GM18511 (cell line): Measurements from ENCODE around the gene HAPLN1.
A peak's percentile ranks its signal among the peaks of the same experiment; 100 is the strongest.
"Not testable (repeated sequence)": the region's sequence is repeated elsewhere in the genome, so short reads cannot be mapped to it uniquely, and the experiment has no call there.

ENCODE experiments used
- ATAC-seq: cut with Tn5 transposase; IDR thresholded peaks from one replicate; pipeline ENCODE4 v1.9.1; 2021; ENCODE audit warnings: mild to moderate bottlenecking, moderate library complexity; ENCODE audit not compliant: unreplicated experiment

The HAPLN1 gene

DNA sequence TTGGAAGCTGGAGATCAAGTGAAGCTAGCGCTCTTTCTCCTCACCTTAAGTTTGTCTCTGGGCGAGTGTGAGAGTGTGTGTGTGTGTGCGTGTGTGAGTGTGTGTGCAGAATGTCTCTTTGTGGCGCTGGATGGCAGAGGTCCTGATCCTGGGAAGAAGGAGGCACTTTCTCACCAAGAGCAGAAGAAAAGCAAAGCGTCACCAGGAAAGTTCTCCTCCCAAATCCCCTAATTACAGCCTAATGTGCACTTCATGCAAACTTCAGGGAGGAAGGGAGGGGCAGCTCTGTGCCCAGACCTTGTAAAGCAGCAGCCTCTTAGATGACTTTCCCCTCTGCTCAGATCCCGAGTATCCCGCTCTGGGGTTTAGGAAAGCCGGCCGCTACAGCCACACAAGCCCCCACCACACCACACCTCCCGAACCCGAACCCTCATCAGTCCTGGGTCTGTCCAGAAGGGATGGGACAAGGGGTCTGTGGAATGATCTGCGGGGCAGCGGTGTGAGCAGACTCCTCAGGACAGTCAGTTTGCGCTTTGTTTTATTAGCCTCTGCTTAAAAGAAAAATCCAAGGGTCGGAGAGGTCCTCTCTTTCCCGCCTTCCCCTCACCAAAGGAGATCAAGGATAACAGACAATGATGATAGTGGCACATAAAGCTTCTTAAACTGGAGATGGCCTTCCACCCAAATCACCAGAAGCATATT is at the start of gene HAPLN1:
Gene HAPLN1 (minus strand): TSS at position 20 of the 702 bp plus-strand sequence. CDS start 47,332 bp downstream, outside the sequence.
- no peak for ATAC-seq

DNA sequence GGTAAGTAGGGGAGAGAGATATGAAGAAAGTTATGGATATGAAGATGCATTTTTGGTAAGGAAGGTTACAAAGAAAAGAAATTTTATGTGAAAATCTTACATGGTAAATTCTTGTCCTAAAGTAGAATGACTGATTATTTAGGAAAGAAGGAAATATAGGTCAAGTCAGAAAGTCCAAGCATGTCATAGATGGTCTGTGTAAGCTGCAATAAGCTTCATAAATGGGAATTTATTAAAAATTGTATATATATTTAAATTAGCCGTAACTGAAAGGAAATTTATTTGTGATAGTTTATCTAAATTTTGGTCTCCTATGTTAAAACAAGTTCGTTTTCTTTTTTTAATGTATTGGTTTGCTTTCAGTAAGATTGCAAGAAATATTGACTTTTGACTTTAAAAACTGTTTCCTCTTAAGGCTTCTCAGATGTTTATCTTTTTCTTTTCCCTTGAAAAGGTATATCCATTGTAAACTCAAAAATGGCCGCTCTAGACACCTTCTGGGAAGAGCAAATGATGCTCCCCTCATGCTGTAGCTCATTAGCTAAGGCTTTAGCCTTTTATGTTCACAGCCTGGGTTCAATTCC is 46.8 kb upstream of the HAPLN1 start:
- ATAC-seq = no peak

DNA sequence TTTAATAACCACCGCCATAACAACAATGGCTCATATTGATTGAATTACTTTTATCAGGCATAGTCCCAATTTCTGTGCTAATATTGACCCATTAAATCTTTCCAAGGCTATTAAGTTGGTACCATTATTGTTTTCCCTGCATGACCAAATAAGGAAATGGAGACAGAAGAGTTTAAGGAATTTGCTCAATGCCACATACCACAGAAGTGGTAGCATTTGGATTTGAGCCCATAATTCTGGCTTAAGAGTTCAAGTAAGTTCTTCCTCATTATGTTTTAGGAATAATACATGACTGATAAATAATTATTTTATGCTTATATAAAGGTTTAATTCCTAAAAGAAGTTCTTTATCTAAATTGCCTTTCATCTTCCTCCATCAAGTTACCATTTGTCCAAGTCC is 43.4 kb upstream of the HAPLN1 start:
- ATAC-seq = no peak

DNA sequence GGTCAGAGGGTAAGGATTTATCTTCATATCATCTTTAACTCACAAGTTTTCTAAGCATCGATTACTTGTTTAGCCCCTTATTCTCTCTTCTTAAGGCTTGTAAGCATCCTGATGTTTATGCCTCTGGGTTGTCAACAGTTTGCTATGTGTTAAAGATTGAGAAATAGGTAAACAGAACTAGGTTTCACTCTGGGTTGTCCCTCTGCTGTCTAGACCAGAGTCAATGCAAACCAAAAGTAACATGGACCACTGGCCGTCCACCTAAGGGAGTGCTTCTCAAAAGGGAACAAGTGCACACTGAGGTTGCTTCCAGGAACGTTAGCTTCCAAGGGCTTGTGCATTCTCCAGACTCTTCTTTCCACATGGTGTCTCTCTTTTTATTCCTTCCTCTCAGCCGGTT is 39.9 kb upstream of the HAPLN1 start:
- ATAC-seq = no peak

- ATAC-seq = no peak
Observed at GRCh38 chr5:83752700-83753099, 32.0 kb upstream of the HAPLN1 start.

GRCh38 chr5:83751201-83751600 is 30.5 kb upstream of the HAPLN1 start:
- no peak for ATAC-seq

DNA sequence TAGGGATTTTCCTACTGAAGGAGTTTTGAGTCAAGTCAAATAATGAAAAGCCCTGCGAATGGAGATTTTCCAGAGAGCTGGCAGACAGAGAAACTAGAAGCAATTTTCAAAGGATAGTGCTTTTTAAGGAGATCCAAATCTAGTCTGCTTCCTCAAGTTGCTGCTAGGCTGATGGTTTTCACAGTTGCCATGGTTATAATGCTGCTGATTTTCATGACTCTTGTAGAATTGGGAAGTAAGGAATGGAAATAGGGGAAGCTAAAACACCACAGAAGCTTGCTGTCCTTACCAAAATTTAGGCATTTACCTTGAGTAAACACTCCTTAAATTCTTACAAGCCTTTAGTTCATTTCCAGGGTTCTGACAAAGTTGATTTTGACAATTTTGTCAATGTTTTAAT is 30.1 kb upstream of the HAPLN1 start:
- ATAC-seq = no peak

DNA sequence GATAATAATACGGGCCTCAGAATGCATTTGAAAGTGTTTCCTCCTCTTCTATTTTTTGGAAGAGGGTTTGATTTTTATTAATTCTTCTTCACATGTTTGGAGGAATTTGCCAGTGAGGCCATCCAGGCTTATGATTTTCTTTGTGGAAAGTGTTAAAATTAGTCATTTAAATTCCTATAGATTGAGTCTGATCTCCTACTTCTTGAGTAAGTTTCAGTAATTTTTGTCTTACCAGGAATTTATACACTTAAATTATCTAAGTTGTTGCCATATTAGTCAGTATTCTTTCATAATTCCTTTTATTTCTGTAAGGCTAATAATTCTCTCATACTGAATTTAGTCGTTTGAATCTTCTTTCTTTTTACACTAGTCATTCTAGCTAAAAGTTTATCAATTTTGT is 25.2 kb upstream of the HAPLN1 start:
- ATAC-seq = no peak

- ATAC-seq = no peak
Observed at GRCh38 chr5:83744821-83745220, 24.2 kb upstream of the HAPLN1 start.

GRCh38 chr5:83742089-83742488 is 21.4 kb upstream of the HAPLN1 start:
- no peak for ATAC-seq

- ATAC-seq = no peak
Observed at GRCh38 chr5:83741571-83741970, 20.9 kb upstream of the HAPLN1 start.

GRCh38 chr5:83740741-83741140 is 20.1 kb upstream of the HAPLN1 start:
- ATAC-seq = peak; percentile 64

GRCh38 chr5:83736169-83736568 is 15.5 kb upstream of the HAPLN1 start:
- ATAC-seq = not testable (repeated sequence)

DNA sequence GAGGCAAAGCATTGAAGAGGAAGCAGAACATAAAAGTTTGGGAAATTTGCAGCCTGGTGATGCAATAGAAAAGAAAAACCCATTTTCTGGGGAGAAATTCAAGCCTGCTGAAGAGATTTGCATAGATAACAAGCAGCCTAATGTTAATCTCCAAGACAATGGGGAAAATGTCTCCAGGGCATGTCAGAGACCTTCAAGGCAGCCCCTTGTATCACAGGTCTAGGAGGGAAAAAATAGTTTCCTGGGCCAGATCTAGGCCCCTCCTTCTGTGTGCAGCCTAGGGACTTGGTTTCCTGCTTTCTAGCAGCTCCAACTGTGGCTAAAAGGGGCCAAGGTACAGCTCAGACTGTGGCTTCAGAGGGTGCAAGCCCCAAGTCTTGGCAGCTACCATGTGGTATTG is 14.4 kb upstream of the HAPLN1 start:
- ATAC-seq = not testable (repeated sequence)

DNA sequence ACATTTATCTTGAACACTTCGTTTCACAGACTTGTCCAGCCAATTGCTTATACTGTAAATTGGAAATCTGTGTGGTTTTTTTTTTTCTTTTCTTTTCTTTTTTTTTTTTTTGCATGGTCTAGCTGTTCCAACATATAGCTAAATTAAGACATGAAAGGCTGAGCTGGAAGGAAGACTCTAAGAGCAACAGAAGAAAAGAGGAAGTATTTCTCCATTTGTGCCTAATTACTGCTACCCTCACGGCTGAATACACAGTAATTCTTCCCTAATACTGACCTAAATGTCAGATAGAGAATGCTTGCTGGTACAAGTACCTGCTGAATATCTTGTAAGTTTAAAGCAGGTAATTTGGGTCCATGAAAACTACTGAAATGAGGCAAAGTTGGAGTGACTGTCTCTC is 11.0 kb upstream of the HAPLN1 start:
- ATAC-seq = peak; percentile 50

- no peak for ATAC-seq
Observed at GRCh38 chr5:83729362-83729761, 8.7 kb upstream of the HAPLN1 start.

GRCh38 chr5:83726912-83727311 is 6.3 kb upstream of the HAPLN1 start:
- no peak for ATAC-seq

DNA sequence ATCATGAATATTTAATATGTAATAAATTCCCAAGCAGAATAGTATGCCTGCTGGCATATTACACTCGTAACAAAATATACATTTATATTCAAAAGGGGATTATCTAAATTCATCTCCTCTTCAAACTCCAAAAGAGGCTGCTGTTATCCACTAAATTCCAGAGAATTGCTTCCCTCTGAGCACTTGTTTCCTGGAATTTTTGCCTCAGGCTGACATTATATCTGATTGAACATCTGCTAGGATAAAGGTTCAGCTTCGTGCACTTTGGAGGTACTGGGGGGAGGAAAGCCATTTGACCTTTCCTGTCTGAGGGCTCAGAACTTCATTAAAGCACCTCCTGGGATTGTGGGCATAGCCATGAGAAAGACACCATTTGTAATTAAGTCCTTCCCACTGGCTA is 4.3 kb upstream of the HAPLN1 start:
- ATAC-seq = no peak

GRCh38 chr5:83724001-83724400 is 3.3 kb upstream of the HAPLN1 start:
- ATAC-seq = no peak

DNA sequence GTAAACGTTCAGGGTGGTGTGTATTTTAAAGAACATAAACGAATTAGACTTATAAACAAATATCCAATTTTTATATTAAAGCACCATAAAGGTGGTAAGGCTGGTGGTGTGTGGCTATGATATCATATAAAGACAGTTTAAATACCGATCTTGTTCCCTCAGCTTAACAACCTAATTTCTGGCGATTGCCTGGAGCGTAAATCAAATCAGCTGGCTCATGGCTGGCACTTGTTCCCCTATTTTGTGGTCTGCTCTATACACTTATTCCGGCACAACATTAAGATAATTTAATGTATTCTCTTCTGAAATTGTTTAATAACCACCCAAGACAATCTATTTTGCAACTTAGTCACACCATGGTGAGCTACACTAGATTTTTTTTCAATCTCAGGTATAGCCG is 2.4 kb upstream of the HAPLN1 start:
- ATAC-seq = no peak

DNA sequence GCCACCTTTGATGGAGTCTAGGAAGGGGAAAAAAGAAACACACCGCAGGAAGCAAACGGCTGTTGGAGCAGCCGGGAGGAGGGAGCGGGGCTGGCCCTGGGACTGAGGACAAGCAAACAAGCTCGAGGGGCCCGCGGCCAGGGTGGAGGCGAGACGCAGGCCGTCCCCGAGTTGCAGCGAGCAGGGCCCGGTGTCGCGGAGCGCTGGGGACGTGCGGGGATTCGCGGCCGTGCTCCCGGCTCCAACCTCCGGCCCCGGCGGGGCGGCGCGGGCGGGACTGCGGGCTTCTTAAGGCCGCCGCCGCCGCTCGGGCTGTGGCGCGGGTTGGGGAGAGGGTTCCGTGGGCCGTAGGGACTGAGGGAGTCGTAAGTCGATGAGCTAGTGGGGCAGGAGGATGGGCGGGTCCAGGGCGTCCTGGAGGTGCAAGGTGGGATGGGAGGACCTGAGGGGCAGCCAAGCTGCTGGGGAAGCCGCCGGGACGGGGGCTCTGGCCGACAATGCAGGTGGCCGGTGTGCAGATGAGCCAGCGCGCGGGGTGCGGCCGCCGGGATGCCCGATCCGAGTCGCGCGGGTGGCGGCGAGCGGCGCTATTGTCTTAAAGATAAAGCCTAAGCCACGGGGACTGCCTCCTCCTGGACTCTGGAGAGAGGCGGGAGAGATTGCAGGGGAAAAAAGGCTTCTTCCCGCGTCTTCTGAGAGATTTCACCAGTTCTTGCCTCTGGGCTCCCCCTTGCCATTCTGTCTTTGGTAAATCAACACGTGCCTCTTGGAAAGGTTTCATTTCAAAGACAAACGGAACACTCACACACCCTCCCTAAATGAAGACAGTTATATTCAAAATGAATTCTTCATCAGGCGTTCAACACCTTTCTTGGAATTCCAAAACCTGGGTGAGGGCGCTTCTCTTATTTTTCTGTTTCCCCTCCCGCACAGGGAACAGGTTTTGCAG is 1.6 kb upstream of the HAPLN1 start:
- peak; percentile 70 for ATAC-seq
